SU-DHL-6 (cell line): ENCODE results near the gene SRP14.
A peak's percentile ranks its signal among the peaks of the same experiment; 100 is the strongest.

Experiments used
- H2AFZ ChIP-seq: fragments of 200-600 bp; sonication (generic); 2 replicates; pipeline ENCODE4 v1.6.1; 2014; ENCODE audit warnings: low read depth, mild to moderate bottlenecking, moderate library complexity, mixed read lengths, antibody characterized with exemption, low read length; ENCODE audit not compliant: severe bottlenecking
- H3F3A ChIP-seq: fragments of 200-600 bp; shearing (Covaris generic); 2 replicates; pipeline ENCODE4 v1.6.0; 2016; ENCODE audit warnings: antibody characterized with exemption, mild to moderate bottlenecking; ENCODE audit not compliant: insufficient read depth
- H3K27ac ChIP-seq: fragments of 200-600 bp; sonication (generic); 2 replicates; pipeline ENCODE4 v1.5.1; 2016; ENCODE audit warnings: low read depth, mild to moderate bottlenecking, low read length, moderate library complexity, mixed read lengths
- H3K27me3 ChIP-seq: fragments of 200-600 bp; sonication (generic), shearing (Covaris generic); 2 replicates; pipeline ENCODE4 v1.6.0; 2014; ENCODE audit warnings: mild to moderate bottlenecking, low read length
- H3K36me3 ChIP-seq: fragments of 200-600 bp; sonication (generic); 2 replicates; pipeline ENCODE4 v1.6.1; 2014; ENCODE audit warnings: mild to moderate bottlenecking, low read length, mixed read lengths
- H3K4me2 ChIP-seq: fragments of 300-600, 200-600 bp; shearing (Covaris generic), sonication (generic); 2 replicates; pipeline ENCODE4 v1.6.0; 2014; ENCODE audit warnings: low read length, low read depth, mild to moderate bottlenecking; ENCODE audit not compliant: poor library complexity, severe bottlenecking
- H3K4me3 ChIP-seq: fragments of 200-600 bp; sonication (generic); 2 replicates; pipeline ENCODE4 v1.5.1; 2014; ENCODE audit warnings: antibody characterized with exemption, low read length, mild to moderate bottlenecking, mixed read lengths; ENCODE audit not compliant: insufficient read depth, poor library complexity, severe bottlenecking
- H3K79me2 ChIP-seq: fragments of 200-600 bp; sonication (generic); 2 replicates; pipeline ENCODE4 v1.6.1; 2014; ENCODE audit warnings: mild to moderate bottlenecking, low read length, moderate library complexity; ENCODE audit not compliant: insufficient read depth
- H3K9ac ChIP-seq: fragments of 200-600 bp; sonication (generic); 2 replicates; pipeline ENCODE4 v1.7.0; 2014; ENCODE audit warnings: mild to moderate bottlenecking, low read length
- H3K9me2 ChIP-seq: fragments of 200-600 bp; sonication (generic); replicated peaks from 2 replicates; pipeline ENCODE4 v1.6.1; 2014; ENCODE audit warnings: low read length; ENCODE audit not compliant: insufficient read depth
- H3K9me3 ChIP-seq: fragments of 200-600 bp; sonication (generic); 2 replicates; pipeline ENCODE4 v1.6.1; 2014; ENCODE audit warnings: low read length, mixed read lengths; ENCODE audit not compliant: insufficient read depth
- H4K20me1 ChIP-seq: fragments of 200-600 bp; sonication (generic); 2 replicates; pipeline ENCODE4 v1.6.1; 2014; ENCODE audit warnings: low read depth, mild to moderate bottlenecking, antibody characterized with exemption, low read length, moderate library complexity, mixed read lengths
- EZH2phosphoT487 ChIP-seq: fragments of 200-600 bp; sonication (generic), shearing (Covaris generic); conservative IDR thresholded peaks from 2 replicates; pipeline ENCODE4 v1.6.1; 2018; ENCODE audit warnings: mild to moderate bottlenecking, antibody characterized with exemption, low read length, moderate library complexity, mixed read lengths
- TF ChIP-seq, protein P1 (sequence below): fragments of 200-600 bp; sonication (generic); IDR thresholded peaks from one replicate; pipeline ENCODE4 v1.5.1; 2017; ENCODE audit warnings: antibody characterized with exemption, mild to moderate bottlenecking, low read length, moderate library complexity; ENCODE audit not compliant: insufficient read depth, poor library complexity, severe bottlenecking

The SRP14 gene

GRCh38 chr15:39999538-40000200 is 39.3 kb downstream of the SRP14 start:
- H3K4me2 ChIP-seq: peak overlapping the region; percentile 100
- peak overlapping the region; percentile 100 for H3K27ac ChIP-seq
- H4K20me1 ChIP-seq: no peaks in the 10 kb centered on the region
- peak overlapping the region; percentile 58 for H3K9ac ChIP-seq
- TF ChIP-seq, protein P1, sequence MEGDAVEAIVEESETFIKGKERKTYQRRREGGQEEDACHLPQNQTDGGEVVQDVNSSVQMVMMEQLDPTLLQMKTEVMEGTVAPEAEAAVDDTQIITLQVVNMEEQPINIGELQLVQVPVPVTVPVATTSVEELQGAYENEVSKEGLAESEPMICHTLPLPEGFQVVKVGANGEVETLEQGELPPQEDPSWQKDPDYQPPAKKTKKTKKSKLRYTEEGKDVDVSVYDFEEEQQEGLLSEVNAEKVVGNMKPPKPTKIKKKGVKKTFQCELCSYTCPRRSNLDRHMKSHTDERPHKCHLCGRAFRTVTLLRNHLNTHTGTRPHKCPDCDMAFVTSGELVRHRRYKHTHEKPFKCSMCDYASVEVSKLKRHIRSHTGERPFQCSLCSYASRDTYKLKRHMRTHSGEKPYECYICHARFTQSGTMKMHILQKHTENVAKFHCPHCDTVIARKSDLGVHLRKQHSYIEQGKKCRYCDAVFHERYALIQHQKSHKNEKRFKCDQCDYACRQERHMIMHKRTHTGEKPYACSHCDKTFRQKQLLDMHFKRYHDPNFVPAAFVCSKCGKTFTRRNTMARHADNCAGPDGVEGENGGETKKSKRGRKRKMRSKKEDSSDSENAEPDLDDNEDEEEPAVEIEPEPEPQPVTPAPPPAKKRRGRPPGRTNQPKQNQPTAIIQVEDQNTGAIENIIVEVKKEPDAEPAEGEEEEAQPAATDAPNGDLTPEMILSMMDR: no peak
- no peak for TF ChIP-seq EZH2phosphoT487
- H3K79me2 ChIP-seq: peaks cover 21% of the 10 kb centered on the region; the same call in 1 of the 2 replicates
- H3K27me3 ChIP-seq: no peaks in the 10 kb centered on the region
- H3K4me3 ChIP-seq: peak overlapping the region; percentile 60
- H3F3A ChIP-seq: peaks cover 28% of the 10 kb centered on the region
- no peak overlapping the region for H2AFZ ChIP-seq
- no peaks in the 10 kb centered on the region for H3K9me2 ChIP-seq
- H3K36me3 ChIP-seq: no peaks in the 10 kb centered on the region; the same call in 1 of the 2 replicates
- no peaks in the 10 kb centered on the region for H3K9me3 ChIP-seq

DNA sequence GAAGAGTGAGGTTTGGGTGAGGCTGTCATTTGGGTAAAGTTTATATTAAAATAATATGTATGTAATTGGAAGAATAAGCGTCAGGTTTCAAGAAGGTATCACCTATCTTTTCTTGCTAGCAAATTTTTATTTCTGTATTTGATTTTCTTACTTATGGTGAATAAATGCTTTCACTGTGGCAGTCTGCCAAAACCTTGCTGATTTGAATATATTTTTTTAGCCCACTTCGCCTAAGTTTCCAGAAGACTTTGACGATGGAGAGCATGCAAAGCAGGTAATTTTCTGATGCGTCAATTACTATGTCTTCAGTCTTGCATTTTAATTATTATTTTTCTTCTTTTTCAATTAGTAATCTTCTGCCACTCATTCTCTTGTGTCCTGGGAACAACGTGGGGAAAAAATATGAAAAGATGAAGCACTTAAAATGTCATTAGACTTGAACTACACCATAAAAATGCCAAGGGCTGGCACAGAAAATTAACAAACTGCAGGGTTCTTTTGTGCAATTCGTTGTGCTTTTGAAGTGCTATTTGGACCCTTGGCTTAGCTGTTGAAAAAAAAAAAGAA is 40.4 kb downstream of the SRP14 start:
- Histone ChIP-seq H3K79me2 (peaks cover 21% of the 10 kb centered on the region; the same call in 1 of the 2 replicates), H4K20me1 (no peaks in the 10 kb centered on the region), H3K4me2 (peak overlapping the region; percentile 100)

DNA sequence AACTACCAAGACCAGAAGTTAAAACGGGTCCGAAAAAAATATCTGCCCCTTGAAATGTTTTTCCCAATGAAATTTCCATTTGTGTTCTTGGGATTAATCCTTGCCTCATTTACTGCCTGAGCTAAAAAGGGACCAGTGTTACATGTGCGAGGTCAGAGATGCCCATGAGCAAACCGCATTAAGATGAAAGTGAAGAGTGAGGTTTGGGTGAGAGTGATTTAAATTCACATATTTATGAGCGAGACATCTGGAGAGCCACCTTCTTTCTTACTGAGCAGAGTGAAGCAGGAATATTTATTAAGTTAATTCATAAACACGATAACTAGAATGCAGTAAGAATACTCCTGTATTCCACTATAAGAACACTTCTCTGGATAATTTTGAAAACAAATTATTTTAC is 41.3 kb downstream of the SRP14 start:
- H3K4me3 ChIP-seq: peak overlapping the region; percentile 60
- H2AFZ ChIP-seq: peak overlapping the region; percentile 85
- H3K9me2 ChIP-seq: no peaks in the 10 kb centered on the region
- H3K27ac ChIP-seq: peak overlapping the region; percentile 100
- H3K79me2 ChIP-seq: peaks cover 21% of the 10 kb centered on the region; the same call in 1 of the 2 replicates
- no peaks in the 10 kb centered on the region for H3K9me3 ChIP-seq
- H3K4me2 ChIP-seq: peak overlapping the region; percentile 100
- TF ChIP-seq EZH2phosphoT487: no peak
- TF ChIP-seq, protein P1: no peak
- peaks cover 28% of the 10 kb centered on the region for H3F3A ChIP-seq
- no peaks in the 10 kb centered on the region for H3K27me3 ChIP-seq
- no peaks in the 10 kb centered on the region for H4K20me1 ChIP-seq
- peak overlapping the region; percentile 58 for H3K9ac ChIP-seq
- no peaks in the 10 kb centered on the region; the same call in 1 of the 2 replicates for H3K36me3 ChIP-seq

More for the DNA sequence above, 40.4 kb downstream of the SRP14 start:
- H3K4me3 ChIP-seq: peak overlapping the region; percentile 60
- no peaks in the 10 kb centered on the region for H3K27me3 ChIP-seq
- peak overlapping the region; percentile 6 for H2AFZ ChIP-seq
- peak overlapping the region; percentile 100 for H3K27ac ChIP-seq
- H3K9me3 ChIP-seq: no peaks in the 10 kb centered on the region
- peak overlapping the region; percentile 58 for H3K9ac ChIP-seq
- H3F3A ChIP-seq: peaks cover 28% of the 10 kb centered on the region
- no peaks in the 10 kb centered on the region for H3K9me2 ChIP-seq
- TF ChIP-seq, protein P1: no peak
- TF ChIP-seq EZH2phosphoT487: no peak
- H3K36me3 ChIP-seq: no peaks in the 10 kb centered on the region; the same call in 1 of the 2 replicates
